ENCODE data around the gene FUCA2.
A peak's percentile ranks its signal among the peaks of the same experiment; 100 is the strongest.
"Not testable (repeated sequence)": the region's sequence is repeated elsewhere in the genome, so short reads cannot be mapped to it uniquely, and the experiment has no call there.

The FUCA2 gene

GRCh38 chr6:143535189-143535614 is 23.7 kb upstream of the FUCA2 start:
- DNase-seq, result no peak

GRCh38 chr6:143531720-143532499 is 20.4 kb upstream of the FUCA2 start:
- no peak for DNase-seq

GRCh38 chr6:143529095-143529494 is 17.6 kb upstream of the FUCA2 start:
- no peak for DNase-seq

- no peak for DNase-seq
These were observed 16.8 kb upstream of the FUCA2 start for GRCh38 chr6:143528164-143528811.

- no peak for DNase-seq
These were observed 16.2 kb upstream of the FUCA2 start for GRCh38 chr6:143527677-143528076.

GRCh38 chr6:143525356-143525755 is 13.8 kb upstream of the FUCA2 start:
- no peak for DNase-seq

GRCh38 chr6:143522039-143522600 is 10.6 kb upstream of the FUCA2 start:
- DNase-seq, result no peak

GRCh38 chr6:143517447-143517773 is 5.9 kb upstream of the FUCA2 start:
- no peak for DNase-seq

GRCh38 chr6:143516690-143517446 is 5.3 kb upstream of the FUCA2 start:
- peak; percentile 42 for DNase-seq

- no peak for DNase-seq
These were observed 4.3 kb upstream of the FUCA2 start for GRCh38 chr6:143515766-143516355.

GRCh38 chr6:143515061-143515760 is 3.7 kb upstream of the FUCA2 start:
- peak; percentile 61 for DNase-seq

GRCh38 chr6:143513410-143513809 is 1.9 kb upstream of the FUCA2 start:
- DNase-seq, result no peak

GRCh38 chr6:143510326-143510725 is 1.2 kb downstream of the FUCA2 start:
- not testable (repeated sequence) for DNase-seq

- DNase-seq, result no peak
These were observed 4.0 kb downstream of the FUCA2 start for GRCh38 chr6:143507358-143508145.

GRCh38 chr6:143506620-143507019 is 4.9 kb downstream of the FUCA2 start:
- no peak for DNase-seq

GRCh38 chr6:143506199-143506598 is 5.3 kb downstream of the FUCA2 start:
- DNase-seq, result no peak

- no peak for DNase-seq
These were observed 6.0 kb downstream of the FUCA2 start for GRCh38 chr6:143505537-143505936.

GRCh38 chr6:143505111-143505510 is 6.4 kb downstream of the FUCA2 start:
- no peak for DNase-seq

GRCh38 chr6:143504369-143504768 is 7.2 kb downstream of the FUCA2 start:
- DNase-seq, result no peak

GRCh38 chr6:143501851-143502250 is 9.7 kb downstream of the FUCA2 start:
- DNase-seq, result no peak

- DNase-seq, result no peak
These were observed 13.1 kb downstream of the FUCA2 start for GRCh38 chr6:143498428-143498827.

GRCh38 chr6:143496974-143497373 is 14.5 kb downstream of the FUCA2 start:
- DNase-seq, result no peak
